CD4-positive, alpha-beta T cell (primary cell): ENCODE measurements around the gene RHBDL1. TPM values are rescaled to one million over a fixed set of nuclear protein-coding genes. Genes with fewer than 3 reads are reported as not detected.

Source experiments
- ATAC-seq: fragments of 200-7000 bp; cut with Tn5 transposase; one replicate; pipeline ENCODE4 v1.10.0; 2022; ENCODE audit warnings: mild to moderate bottlenecking; ENCODE audit not compliant: poor library complexity
- CTCF ChIA-PET: fragments of 350-600 bp; sonication (Branson Sonifier 250); formaldehyde crosslinking; loops from one replicate; lab custom pipeline; 2021; ENCODE audit warnings: antibody characterized with exemption, inconsistent platforms; lab: Charles Lee
- POLR2A ChIA-PET: fragments of 350-600 bp; sonication (Branson Sonifier 250); formaldehyde crosslinking; loops from one replicate; lab custom pipeline; 2021; ENCODE audit warnings: antibody characterized with exemption, inconsistent platforms; lab: Charles Lee
- DNase-seq, 14 experiments: peaks; one replicate each; pipeline ENCODE4 v3.0.0-alpha.2; 2013 to 2020; ENCODE audit warnings: mixed read lengths in 2 of 14
- H3K27ac ChIP-seq, 2 donors: one replicate each; pipeline versions ENCODE4 v1.5.1 to v1.7.0; 2013; ENCODE audit warnings: low read length in 2 of 2, low read depth in 1 of 2, mild to moderate bottlenecking in 1 of 2
- H3K27me3 ChIP-seq, 2 experiments: 1 replicate in 1 of 2; 2 replicates in 1 of 2; pipeline versions ENCODE4 v1.6.1 to v1.7.0; 2013; ENCODE audit warnings: low read length in 2 of 2, control low read depth in 1 of 2, mild to moderate bottlenecking in 1 of 2, moderate library complexity in 1 of 2; ENCODE audit not compliant: insufficient read depth in 2 of 2, control insufficient read depth in 1 of 2
- H3K36me3 ChIP-seq: one replicate; pipeline ENCODE4 v1.6.1; 2013; ENCODE audit warnings: low read length, control low read depth; ENCODE audit not compliant: insufficient read depth
- H3K4me1 ChIP-seq: one replicate; pipeline ENCODE4 v1.6.1; 2013; ENCODE audit warnings: low read length, control low read depth; ENCODE audit not compliant: insufficient read depth
- H3K4me3 ChIP-seq: one replicate; pipeline ENCODE4 v1.5.1; 2013; ENCODE audit warnings: mild to moderate bottlenecking, low read length, moderate library complexity
- H3K9me3 ChIP-seq, 2 experiments: 1 replicate in 1 of 2; 2 replicates in 1 of 2; pipeline versions ENCODE4 v1.6.1 to v1.7.0; 2013; ENCODE audit warnings: low read length in 2 of 2, mild to moderate bottlenecking in 2 of 2, control low read depth in 1 of 2, moderate library complexity in 1 of 2; ENCODE audit not compliant: control insufficient read depth in 1 of 2, insufficient read depth in 1 of 2
- H3K27ac Mint-ChIP-seq: one replicate; pipeline ENCODE4 v1.8.0; 2020; ENCODE audit warnings: mixed read lengths
- H3K27me3 Mint-ChIP-seq: one replicate; pipeline ENCODE4 v1.8.0; 2021; ENCODE audit warnings: mixed read lengths
- H3K36me3 Mint-ChIP-seq: one replicate; pipeline ENCODE4 v1.8.0; 2021; ENCODE audit warnings: low read depth, mixed read lengths
- H3K4me1 Mint-ChIP-seq: one replicate; pipeline ENCODE4 v1.8.0; 2021; ENCODE audit warnings: low read depth, mixed read lengths
- H3K4me3 Mint-ChIP-seq: one replicate; pipeline ENCODE4 v1.8.0; 2020; ENCODE audit warnings: mild to moderate bottlenecking, mixed read lengths
- H3K9me3 Mint-ChIP-seq: one replicate; pipeline ENCODE4 v1.8.0; 2020; ENCODE audit warnings: mixed read lengths
- CTCF ChIP-seq: fragments of 200-600 bp; IDR thresholded peaks from one replicate; pipeline ENCODE4 v1.8.0; 2022; ENCODE audit warnings: antibody characterized with exemption, mild to moderate bottlenecking
- intact Hi-C, 2 experiments: fragments of 100-400 bp; cut with DNase I in 1 of 2; cut with micrococcal nuclease in 1 of 2; formaldehyde crosslinking; loops; one replicate each; pipeline versions ENCODE4 v1.15.1 to v1.9.0; 2023 to 2025; cut with DNase I, micrococcal nuclease
- total RNA-seq, 174 experiments: library from RNA in 2 of 174; stranded (reverse) in 2 of 174; gene quantifications; one replicate each; pipeline ENCODE4 v1.2.3 and lab custom pipeline; 2021 to 2026

The RHBDL1 gene
- total RNA-seq, 2 experiments from 2014 or later: 6.6 to 6.9 TPM

GRCh38 chr16:666572-666971 is 8.9 kb upstream of the RHBDL1 start:
- Mint-ChIP-seq H3K27ac (no peak overlapping the region), H3K4me1 (peaks cover 6% of the 10 kb centered on the region), H3K27me3 (no peaks in the 10 kb centered on the region), H3K36me3 (peaks cover 6% of the 10 kb centered on the region), H3K9me3 (no peaks in the 10 kb centered on the region), H3K4me3 (no peak overlapping the region)
- Histone ChIP-seq H3K36me3 (peaks cover 19% of the 10 kb centered on the region), H3K9me3 (no peaks in the 10 kb centered on the region), H3K27ac (no peak overlapping the region), H3K27me3 (no peaks in the 10 kb centered on the region), H3K4me1 (peaks cover 31% of the 10 kb centered on the region), H3K4me3 (no peak overlapping the region)
- ChIA-PET POLR2A (interaction anchor here (1.9 kb wide), 2 partner anchors 14 to 29 kb away, joined by 12 to 17 read pairs; partner anchors contain the start of gene STUB1), CTCF (no interaction called here)
- intact Hi-C loops: no loop called here
- no peak for TF ChIP-seq CTCF
- ATAC-seq: no peak
- no peak for DNase-seq

- ChIA-PET POLR2A (interaction anchor here (0.7 to 2.0 kb wide), 12 partner anchors 9 to 315 kb away, joined by 3 to 17 read pairs (median 6); partner anchors contain the start of genes AXIN1, JMJD8, METTL26 and PIGQ), CTCF (interaction anchor here (0.6 to 1.3 kb wide), 4 partner anchors 19 to 1800 kb away, joined by 3 to 6 read pairs (median 4); no protein-coding TSS in a partner anchor)
- H3K9me3 ChIP-seq: no peaks in the 10 kb centered on the region
- DNase-seq: no peak
- H3K4me1 Mint-ChIP-seq: peaks cover 6% of the 10 kb centered on the region
- H3K4me3 ChIP-seq: peak overlapping the region; percentile 63
- TF ChIP-seq CTCF: no peak
- ATAC-seq: no peak
- H3K36me3 Mint-ChIP-seq: peaks cover 6% of the 10 kb centered on the region
- peak overlapping the region; percentile 14 to 56 for H3K27ac ChIP-seq
- intact Hi-C loops: no loop called here
- no peaks in the 10 kb centered on the region for H3K27me3 Mint-ChIP-seq
- peaks cover 30% of the 10 kb centered on the region for H3K4me1 ChIP-seq
- H3K27me3 ChIP-seq: no peaks in the 10 kb centered on the region
- H3K36me3 ChIP-seq: peaks cover 24% of the 10 kb centered on the region
- H3K4me3 Mint-ChIP-seq: peak overlapping the region; percentile 83
- H3K27ac Mint-ChIP-seq: peak overlapping the region; percentile 75
- no peaks in the 10 kb centered on the region for H3K9me3 Mint-ChIP-seq
Observed at GRCh38 chr16:667113-667779, 8.2 kb upstream of the RHBDL1 start.

- peaks cover 30% of the 10 kb centered on the region for H3K4me1 ChIP-seq
- ChIA-PET POLR2A (interaction anchor here (0.7 to 2.0 kb wide), 12 partner anchors 8 to 316 kb away, joined by 3 to 17 read pairs (median 6); partner anchors contain the start of genes AXIN1, JMJD8, METTL26 and PIGQ), CTCF (interaction anchor here (0.6 to 1.3 kb wide), 7 partner anchors 11 to 1800 kb away, joined by 3 to 6 read pairs (median 3); no protein-coding TSS in a partner anchor)
- H3K36me3 ChIP-seq: peaks cover 31% of the 10 kb centered on the region
- peak; percentile 67 for TF ChIP-seq CTCF
- no peaks in the 10 kb centered on the region for H3K27me3 ChIP-seq
- H3K4me3 ChIP-seq: peak within 1 kb of the TSS; percentile 63
- H3K27ac ChIP-seq: peak within 1 kb of the TSS; percentile 28 to 56
- intact Hi-C loops: no loop called here
- DNase-seq (peak; percentile 80 to 96 (median 92)), ATAC-seq (peak; percentile 92)
- Mint-ChIP-seq H3K4me1 (peaks cover 6% of the 10 kb centered on the region), H3K27ac (peak within 1 kb of the TSS; percentile 75), H3K36me3 (peaks cover 9% of the 10 kb centered on the region), H3K4me3 (peak within 1 kb of the TSS; percentile 83), H3K27me3 (no peaks in the 10 kb centered on the region), H3K9me3 (no peaks in the 10 kb centered on the region)
- no peaks in the 10 kb centered on the region for H3K9me3 ChIP-seq
Observed at GRCh38 chr16:667780-668518, 7.5 kb upstream of the RHBDL1 start, which contains the start of gene RHOT2. Gene RHOT2 (plus strand): TSS chr16:668132. CDS start chr16:668200, 68 bp downstream.
